Keratinocyte (primary cell): ENCODE measurements around the gene OR56A4. TPM values are rescaled to one million over a fixed set of nuclear protein-coding genes. Genes with fewer than 3 reads are reported as not detected.

Experiments
- DNase-seq: peaks from one replicate; pipeline ENCODE4 v3.0.0-alpha.2; 2011; ENCODE audit warnings: low read depth, missing footprints, low spot score
- FAIRE-seq: peaks from 2 replicates; lab custom pipeline; 2011; peaks lifted over from hg19 to GRCh38; lab: Jason Lieb, UNC
- H2AFZ ChIP-seq: 2 replicates; pipeline ENCODE4 v1.6.0; 2012; ENCODE audit warnings: low read length, control low read depth, inconsistent platforms; ENCODE audit not compliant: control insufficient read depth
- H3K27ac ChIP-seq: 2 replicates; pipeline ENCODE4 v1.5.1; 2011; ENCODE audit warnings: low read length; ENCODE audit not compliant: control insufficient read depth, insufficient read depth
- H3K27me3 ChIP-seq: 3 replicates; pipeline ENCODE4 v1.6.0; 2011; ENCODE audit warnings: low read length; ENCODE audit not compliant: control insufficient read depth, insufficient read depth; ENCODE audit errors: extremely low read depth
- H3K36me3 ChIP-seq, 2 experiments: 2 replicates in 1 of 2; 3 replicates in 1 of 2; pipeline ENCODE4 v1.5.1; 2011; ENCODE audit warnings: low read length in 2 of 2, mild to moderate bottlenecking in 1 of 2; ENCODE audit not compliant: control insufficient read depth in 2 of 2, insufficient read depth in 2 of 2; ENCODE audit errors: extremely low read depth in 1 of 2
- H3K4me1 ChIP-seq: 3 replicates; pipeline ENCODE4 v1.5.1; 2011; ENCODE audit warnings: low read length; ENCODE audit not compliant: control insufficient read depth, insufficient read depth; ENCODE audit errors: extremely low read depth
- H3K4me2 ChIP-seq: 3 replicates; pipeline ENCODE4 v1.6.0; 2011; ENCODE audit warnings: low read depth, low read length; ENCODE audit not compliant: control insufficient read depth, insufficient read depth; ENCODE audit errors: extremely low read depth
- H3K4me3 ChIP-seq, 3 experiments: fragments of 200-600 bp in 1 of 3; sonication (generic) in 1 of 3; 2 replicates in 2 of 3; 3 replicates in 1 of 3; pipeline ENCODE4 v1.5.1; 2011 to 2016; ENCODE audit warnings: low read length in 3 of 3, mild to moderate bottlenecking in 3 of 3, control low read depth in 2 of 3, inconsistent platforms in 1 of 3, low read depth in 1 of 3, mixed read lengths in 1 of 3, mixed run types in 1 of 3, moderate library complexity in 1 of 3; ENCODE audit not compliant: control insufficient read depth in 2 of 3, insufficient read depth in 2 of 3; ENCODE audit errors: extremely low read depth in 1 of 3
- H3K79me2 ChIP-seq: 2 replicates; pipeline ENCODE4 v1.6.0; 2012; ENCODE audit warnings: low read length; ENCODE audit not compliant: control insufficient read depth, insufficient read depth
- H3K9ac ChIP-seq: 3 replicates; pipeline ENCODE4 v1.6.0; 2011; ENCODE audit warnings: low read length; ENCODE audit not compliant: control insufficient read depth, insufficient read depth; ENCODE audit errors: extremely low read depth
- H3K9me1 ChIP-seq: 3 replicates; pipeline ENCODE4 v1.6.0; 2011; ENCODE audit warnings: low read length; ENCODE audit not compliant: control insufficient read depth, insufficient read depth; ENCODE audit errors: extremely low read depth
- H3K9me3 ChIP-seq: 2 replicates; pipeline ENCODE4 v1.5.1; 2012; ENCODE audit warnings: low read depth, low read length; ENCODE audit not compliant: control insufficient read depth
- H4K20me1 ChIP-seq: 3 replicates; pipeline ENCODE4 v1.6.0; 2011; ENCODE audit warnings: low read length; ENCODE audit not compliant: control insufficient read depth, insufficient read depth; ENCODE audit errors: extremely low read depth
- EZH2 ChIP-seq: IDR thresholded peaks from one replicate; pipeline ENCODE4 v1.6.1; 2012; ENCODE audit warnings: inconsistent platforms, mild to moderate bottlenecking, low read length, moderate library complexity
- dilution Hi-C: fragments of 300-500 bp; cut with MboI; formaldehyde crosslinking; loops from one replicate; pipeline ENCODE4 v1.7.0; 2020; ENCODE audit warnings: low sequenced_read_pairs; ENCODE audit not compliant: extremely low pct_ligation_motif_present
- polyA plus RNA-seq, 5 experiments: library from polyadenylated mRNA; depleted of rRNA in 3 of 5; stranded (reverse) in 3 of 5; stranded (forward) in 1 of 5; unstranded in 1 of 5; fragments of >200 nt; gene quantifications; 1 replicate in 1 of 5; 2 replicates in 3 of 5; 3 replicates in 1 of 5; pipeline versions ENCODE4 v1.2.1 to v1.2.3, GENCODE V29; 2011 to 2012; ENCODE audit warnings: missing spikeins in 2 of 5, low read depth in 1 of 5, low replicate concordance in 1 of 5
- small RNA-seq, 3 experiments: library from RNA; depleted of rRNA; stranded (forward); fragments of <200 nt; gene quantifications; one replicate each; pipeline ENCODE3, GENCODE V24; 2012; ENCODE audit warnings: low read depth in 3 of 3, low replicate concordance in 1 of 3; ENCODE audit not compliant: insufficient read length in 3 of 3
- TF ChIP-seq, protein P1 (sequence below), 3 experiments: IDR thresholded peaks in 1 of 3; conservative IDR thresholded peaks in 1 of 3; optimal IDR thresholded peaks in 1 of 3; 2 replicates in 2 of 3; 3 replicates in 1 of 3; pipeline versions ENCODE3 to v1.5.1; 2011; ENCODE audit warnings: low read length in 3 of 3, mild to moderate bottlenecking in 3 of 3, moderate library complexity in 2 of 3, control low read depth in 1 of 3, inconsistent platforms in 1 of 3; ENCODE audit not compliant: insufficient read depth in 2 of 3; ENCODE audit errors: extremely low read depth in 1 of 3

Gene OR56A4
- polyA plus RNA-seq, 1 donor (not counting 4 experiments of a cell fraction or from before 2014, with no cell fraction given): not detected

- H3K79me2 ChIP-seq: no peaks in the 10 kb centered on the region
- DNase-seq (no peak), FAIRE-seq (no peak)
- H3K4me2 ChIP-seq: no peak overlapping the region
- H3K9me1 ChIP-seq: no peaks in the 10 kb centered on the region
- no peak overlapping the region for H3K9ac ChIP-seq
- H3K36me3 ChIP-seq: no peaks in the 10 kb centered on the region
- no peak overlapping the region for H3K27ac ChIP-seq
- H3K9me3 ChIP-seq: no peaks in the 10 kb centered on the region
- H3K4me1 ChIP-seq: no peaks in the 10 kb centered on the region
- dilution Hi-C loops: no loop called here
- H3K27me3 ChIP-seq: no peaks in the 10 kb centered on the region
- TF ChIP-seq, protein P1, sequence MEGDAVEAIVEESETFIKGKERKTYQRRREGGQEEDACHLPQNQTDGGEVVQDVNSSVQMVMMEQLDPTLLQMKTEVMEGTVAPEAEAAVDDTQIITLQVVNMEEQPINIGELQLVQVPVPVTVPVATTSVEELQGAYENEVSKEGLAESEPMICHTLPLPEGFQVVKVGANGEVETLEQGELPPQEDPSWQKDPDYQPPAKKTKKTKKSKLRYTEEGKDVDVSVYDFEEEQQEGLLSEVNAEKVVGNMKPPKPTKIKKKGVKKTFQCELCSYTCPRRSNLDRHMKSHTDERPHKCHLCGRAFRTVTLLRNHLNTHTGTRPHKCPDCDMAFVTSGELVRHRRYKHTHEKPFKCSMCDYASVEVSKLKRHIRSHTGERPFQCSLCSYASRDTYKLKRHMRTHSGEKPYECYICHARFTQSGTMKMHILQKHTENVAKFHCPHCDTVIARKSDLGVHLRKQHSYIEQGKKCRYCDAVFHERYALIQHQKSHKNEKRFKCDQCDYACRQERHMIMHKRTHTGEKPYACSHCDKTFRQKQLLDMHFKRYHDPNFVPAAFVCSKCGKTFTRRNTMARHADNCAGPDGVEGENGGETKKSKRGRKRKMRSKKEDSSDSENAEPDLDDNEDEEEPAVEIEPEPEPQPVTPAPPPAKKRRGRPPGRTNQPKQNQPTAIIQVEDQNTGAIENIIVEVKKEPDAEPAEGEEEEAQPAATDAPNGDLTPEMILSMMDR (optimal IDR thresholded peaks at IDR 0.05 in 1 of 3, IDR thresholded peaks at IDR 0.05 in 1 of 3, conservative IDR thresholded peaks at IDR 0.05 in 1 of 3; ENCODE audit: extremely low read depth in 1 of 3, insufficient read depth in 2 of 3, low read length in 3 of 3): no peak
- no peak for TF ChIP-seq EZH2
- H2AFZ ChIP-seq: no peak overlapping the region
- H4K20me1 ChIP-seq: no peaks in the 10 kb centered on the region
- H3K4me3 ChIP-seq: no peak overlapping the region
Observed at GRCh38 chr11:5955586-5955985, 51.2 kb downstream of the OR56A4 start.

Small RNA genes within 50 kb of the gene (small RNA-seq; reads per million reads assigned to genes)
- 0 reads per million in 3 experiments for gene RNA5SP329

Other genes with a start within 250 kb of the OR56A4 start
- gene OR52N5, start 223.6 kb downstream of the OR56A4 start, polyA plus RNA-seq: not detected in 3 replicates
- not detected in 3 replicates for gene OR52N1, start 215.7 kb downstream of the OR56A4 start, polyA plus RNA-seq
- gene OR52N2, start 198.0 kb downstream of the OR56A4 start, polyA plus RNA-seq: not detected in 3 replicates
- not detected in 3 replicates for gene OR52E6, start 165.0 kb downstream of the OR56A4 start, polyA plus RNA-seq
- not detected in 3 replicates for gene OR52E8, start 149.3 kb downstream of the OR56A4 start, polyA plus RNA-seq
- not detected in 3 replicates for gene OR52E4, start 126.3 kb downstream of the OR56A4 start, polyA plus RNA-seq
- gene OR52E5, start 113.7 kb downstream of the OR56A4 start, polyA plus RNA-seq: not detected in 3 replicates
- not detected in 3 replicates for gene OR56A3, start 64.7 kb downstream of the OR56A4 start, polyA plus RNA-seq
- gene OR56A5, start 38.5 kb downstream of the OR56A4 start, polyA plus RNA-seq: not detected in 3 replicates
- not detected in 3 replicates for gene OR52L1, start 20.0 kb downstream of the OR56A4 start, polyA plus RNA-seq
- gene OR56A1, start 23.8 kb upstream of the OR56A4 start, polyA plus RNA-seq: not detected in 3 replicates
- not detected in 3 replicates for gene OR56B4, start 100.7 kb upstream of the OR56A4 start, polyA plus RNA-seq
- gene OR52B2, start 163.4 kb upstream of the OR56A4 start, polyA plus RNA-seq: not detected in 3 replicates
- gene OR52W1, start 192.3 kb upstream of the OR56A4 start, polyA plus RNA-seq: not detected in 3 replicates
- gene C11orf42, start 198.6 kb upstream of the OR56A4 start, polyA plus RNA-seq: not detected in 3 replicates
- 15.2 to 31.6 TPM (median 18.7 TPM) in 3 replicates for gene FHIP1B, start 227.7 kb upstream of the OR56A4 start, polyA plus RNA-seq
- 0.09 to 0.18 TPM in 2 of 3 replicates, not detected in the other for gene CNGA4, start 232.1 kb upstream of the OR56A4 start, polyA plus RNA-seq